ENCODE data around the gene HEPN1. TPM values are rescaled to one million over a fixed set of nuclear protein-coding genes. Genes with fewer than 3 reads are reported as not detected.

HEPN1 gene
- total and polyA plus RNA-seq, 4 donors, result not detected

DNA sequence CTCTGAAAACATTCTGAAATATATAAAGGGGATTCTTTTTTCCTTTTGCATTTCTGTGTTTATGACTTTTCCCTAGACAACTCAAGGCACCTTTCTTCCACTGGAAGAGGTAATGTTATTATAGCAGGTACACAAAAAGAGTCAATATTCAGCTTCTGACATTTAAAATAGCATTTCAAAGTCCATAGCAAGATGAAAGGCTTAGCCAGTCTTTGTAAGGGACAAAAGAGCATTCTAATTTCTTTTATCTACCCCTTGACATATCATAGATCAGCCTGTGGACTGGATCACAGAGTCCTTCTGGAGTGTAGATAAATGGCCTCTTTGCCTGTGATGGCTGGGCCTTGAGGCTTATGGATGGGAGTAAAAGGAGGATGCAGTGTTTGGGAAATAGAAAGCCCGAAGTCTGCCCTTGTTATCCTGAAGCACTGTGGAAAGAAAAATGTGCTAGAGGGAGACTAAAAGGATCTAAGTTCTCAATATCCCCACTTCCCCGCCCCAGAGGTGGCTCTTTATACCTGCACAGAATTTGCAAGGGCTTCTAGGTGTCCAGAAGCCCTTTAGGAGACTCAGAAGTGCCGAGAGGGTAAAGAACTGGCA is 18.4 kb downstream of the HEPN1 start:
- DNase-seq (no peak), ATAC-seq (ENCODE audit: insufficient read depth, low FRiP score) (no peak)
- TF ChIP-seq, protein P1, sequence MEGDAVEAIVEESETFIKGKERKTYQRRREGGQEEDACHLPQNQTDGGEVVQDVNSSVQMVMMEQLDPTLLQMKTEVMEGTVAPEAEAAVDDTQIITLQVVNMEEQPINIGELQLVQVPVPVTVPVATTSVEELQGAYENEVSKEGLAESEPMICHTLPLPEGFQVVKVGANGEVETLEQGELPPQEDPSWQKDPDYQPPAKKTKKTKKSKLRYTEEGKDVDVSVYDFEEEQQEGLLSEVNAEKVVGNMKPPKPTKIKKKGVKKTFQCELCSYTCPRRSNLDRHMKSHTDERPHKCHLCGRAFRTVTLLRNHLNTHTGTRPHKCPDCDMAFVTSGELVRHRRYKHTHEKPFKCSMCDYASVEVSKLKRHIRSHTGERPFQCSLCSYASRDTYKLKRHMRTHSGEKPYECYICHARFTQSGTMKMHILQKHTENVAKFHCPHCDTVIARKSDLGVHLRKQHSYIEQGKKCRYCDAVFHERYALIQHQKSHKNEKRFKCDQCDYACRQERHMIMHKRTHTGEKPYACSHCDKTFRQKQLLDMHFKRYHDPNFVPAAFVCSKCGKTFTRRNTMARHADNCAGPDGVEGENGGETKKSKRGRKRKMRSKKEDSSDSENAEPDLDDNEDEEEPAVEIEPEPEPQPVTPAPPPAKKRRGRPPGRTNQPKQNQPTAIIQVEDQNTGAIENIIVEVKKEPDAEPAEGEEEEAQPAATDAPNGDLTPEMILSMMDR (IDR thresholded peaks at IDR 0.05; ENCODE audit: control extremely low read depth, extremely low read depth), result no peak
- Histone ChIP-seq H3K27me3 (ENCODE audit: control insufficient read depth in 3 of 3, insufficient read depth in 3 of 3, low read length in 2 of 3) (peaks cover 0 to 4% (median 0%) of the 10 kb centered on the region in 3 donors), H3K9ac (ENCODE audit: insufficient read depth in 1 of 2, low read length in 2 of 2) (no peak overlapping the region), H3K9me3 (ENCODE audit: control insufficient read depth in 4 of 4, insufficient read depth in 3 of 4, low read length in 3 of 4) (no peaks in the 10 kb centered on the region), H3K36me3 (ENCODE audit: control insufficient read depth in 4 of 4, insufficient read depth in 4 of 4, low read length in 4 of 4) (no peaks in the 10 kb centered on the region), H3K4me1 (ENCODE audit: control insufficient read depth in 5 of 5, insufficient read depth in 5 of 5, low read length in 5 of 5) (peaks cover 0 to 7% (median 2%) of the 10 kb centered on the region in 5 donors), H3K4me3 (no peak overlapping the region), H3K27ac (ENCODE audit: low read depth in 1 of 2, low read length in 1 of 2) (no peak overlapping the region)
- 84 to 93% methylated on average over 3 of the region's 3 CpGs for WGBS, 2 donors

DNA sequence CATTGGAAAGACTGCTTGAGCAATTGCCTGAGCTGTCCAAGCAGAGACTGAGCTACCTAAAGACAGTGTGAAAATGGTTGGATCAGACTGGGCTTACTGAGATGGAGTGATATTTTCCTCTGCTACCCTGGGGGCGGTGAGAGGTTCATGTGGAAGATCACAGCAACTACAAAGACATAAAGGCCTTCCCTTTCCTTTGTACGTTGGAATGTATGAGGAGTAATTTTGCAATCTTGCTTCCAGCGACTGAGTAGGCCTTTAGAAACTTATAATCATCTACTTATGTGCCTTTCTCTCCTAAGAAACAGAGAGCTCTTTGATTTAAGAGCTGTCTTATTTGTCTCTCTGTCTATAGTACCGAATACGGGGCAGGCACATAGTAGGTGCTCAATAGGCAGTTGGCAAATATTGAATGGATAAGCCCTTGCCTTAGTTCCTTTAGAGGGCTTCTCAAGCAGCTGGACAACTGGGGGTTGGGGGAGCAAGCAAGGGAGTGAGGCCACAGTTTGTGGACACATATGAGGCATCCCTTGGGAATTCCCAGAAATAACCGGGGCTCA is 19.2 kb downstream of the HEPN1 start:
- TF ChIP-seq, protein P1 (IDR thresholded peaks at IDR 0.05; ENCODE audit: control extremely low read depth, extremely low read depth), result no peak
- Histone ChIP-seq H3K9ac (ENCODE audit: insufficient read depth in 1 of 2, low read length in 2 of 2) (no peak overlapping the region), H3K4me3 (no peak overlapping the region), H3K27me3 (ENCODE audit: control insufficient read depth in 3 of 3, insufficient read depth in 3 of 3, low read length in 2 of 3) (peaks cover 0 to 4% (median 0%) of the 10 kb centered on the region in 3 donors), H3K9me3 (ENCODE audit: control insufficient read depth in 4 of 4, insufficient read depth in 3 of 4, low read length in 3 of 4) (no peaks in the 10 kb centered on the region), H3K27ac (ENCODE audit: low read depth in 1 of 2, low read length in 1 of 2) (no peak overlapping the region), H3K36me3 (ENCODE audit: control insufficient read depth in 4 of 4, insufficient read depth in 4 of 4, low read length in 4 of 4) (no peaks in the 10 kb centered on the region), H3K4me1 (ENCODE audit: control insufficient read depth in 5 of 5, insufficient read depth in 5 of 5, low read length in 5 of 5) (peaks cover 0 to 7% (median 2%) of the 10 kb centered on the region in 5 donors)
- ATAC-seq (ENCODE audit: insufficient read depth, low FRiP score) (no peak), DNase-seq (no peak)
- WGBS, 2 donors, result 69 to 85% methylated on average over 6 of the region's 6 CpGs

DNA sequence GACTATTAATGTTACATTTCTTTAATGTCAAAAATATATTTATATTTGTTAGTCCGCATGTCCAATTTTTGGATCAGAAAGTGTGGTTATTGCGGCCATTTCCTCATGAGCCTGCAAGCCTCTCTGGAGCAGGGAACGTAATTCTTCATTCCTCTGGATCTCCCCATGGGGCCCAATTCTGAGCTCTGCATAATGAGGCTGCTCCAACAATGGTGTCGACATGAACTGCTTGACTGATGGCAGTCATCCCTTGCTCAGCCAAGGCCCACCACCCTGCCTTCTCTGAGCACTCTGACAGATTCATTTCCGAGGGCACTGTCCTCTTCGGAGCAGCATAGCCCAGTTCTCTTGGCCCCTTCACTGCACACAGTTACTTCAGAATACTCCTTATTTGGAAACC is 19.9 kb downstream of the HEPN1 start:
- Histone ChIP-seq H3K27ac (ENCODE audit: low read depth in 1 of 2, low read length in 1 of 2) (no peak overlapping the region), H3K9me3 (ENCODE audit: control insufficient read depth in 4 of 4, insufficient read depth in 3 of 4, low read length in 3 of 4) (no peaks in the 10 kb centered on the region), H3K36me3 (ENCODE audit: control insufficient read depth in 4 of 4, insufficient read depth in 4 of 4, low read length in 4 of 4) (no peaks in the 10 kb centered on the region), H3K9ac (ENCODE audit: insufficient read depth in 1 of 2, low read length in 2 of 2) (no peak overlapping the region), H3K4me3 (no peak overlapping the region), H3K4me1 (ENCODE audit: control insufficient read depth in 5 of 5, insufficient read depth in 5 of 5, low read length in 5 of 5) (peaks cover 0 to 11% (median 2%) of the 10 kb centered on the region in 5 donors), H3K27me3 (ENCODE audit: control insufficient read depth in 3 of 3, insufficient read depth in 3 of 3, low read length in 2 of 3) (peaks cover 0 to 2% (median 0%) of the 10 kb centered on the region in 3 donors)
- WGBS, 2 donors, result 82 to 91% methylated on average over 6 of the region's 6 CpGs
- DNase-seq (no peak), ATAC-seq (ENCODE audit: insufficient read depth, low FRiP score) (no peak)
- TF ChIP-seq, protein P1 (IDR thresholded peaks at IDR 0.05; ENCODE audit: control extremely low read depth, extremely low read depth), result no peak

Data from lung (tissue), 12 donors.